ENCODE results near the gene RMC1.
"Not testable (repeated sequence)": the region's sequence is repeated elsewhere in the genome, so short reads cannot be mapped to it uniquely, and the experiment has no call there.

RMC1 gene

DNA sequence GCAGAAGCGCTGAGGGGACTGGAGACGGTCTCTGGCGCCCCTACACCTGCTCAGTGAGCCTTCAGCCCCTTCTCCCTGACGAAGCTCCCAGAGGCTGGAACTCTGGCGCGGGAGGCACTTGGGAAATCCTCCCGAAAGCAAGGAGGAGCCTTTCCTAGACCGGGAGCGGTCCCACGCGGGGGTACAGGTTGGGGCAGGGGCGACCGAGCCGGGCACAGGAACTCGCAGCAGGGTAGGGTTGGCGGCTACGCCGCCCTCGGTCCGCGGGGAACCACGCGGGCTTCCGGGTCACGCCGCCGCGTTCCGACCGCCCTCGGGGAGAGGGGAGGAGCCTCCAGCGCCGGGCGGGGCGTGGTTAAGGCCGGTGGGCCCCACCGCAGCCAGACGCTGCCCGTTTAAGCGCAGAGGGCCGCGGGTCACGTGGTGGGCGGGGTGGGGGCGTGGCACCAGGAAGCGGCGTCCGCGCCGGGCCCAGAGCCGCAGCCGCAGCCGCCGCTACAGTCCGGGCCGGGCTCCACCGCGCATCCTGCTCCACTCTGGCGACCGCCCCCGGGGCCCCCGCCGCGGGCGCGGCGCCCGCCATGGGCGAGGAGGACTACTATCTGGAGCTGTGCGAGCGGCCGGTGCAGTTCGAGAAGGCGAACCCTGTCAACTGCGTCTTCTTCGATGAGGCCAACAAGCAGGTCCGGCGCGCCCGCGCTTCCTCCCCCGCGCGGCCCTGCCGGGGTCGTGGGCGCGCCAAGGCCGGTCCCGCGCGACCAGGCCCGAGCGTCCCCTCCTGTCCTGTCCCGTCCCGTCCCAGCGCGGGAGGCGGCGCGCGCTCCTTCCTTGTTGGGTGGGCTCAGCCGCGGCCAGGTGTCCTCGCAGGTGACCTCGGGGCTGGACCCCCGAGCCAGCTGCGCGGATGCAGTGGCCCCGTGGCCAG lies at the start of gene RMC1:
TSS of gene RMC1 (plus strand) at position 474 of the 925 bp plus-strand sequence. CDS start at position 582, 108 bp downstream.
- peak; percentile 89 for DNase-seq (ENCODE audit: low spot score)

DNA sequence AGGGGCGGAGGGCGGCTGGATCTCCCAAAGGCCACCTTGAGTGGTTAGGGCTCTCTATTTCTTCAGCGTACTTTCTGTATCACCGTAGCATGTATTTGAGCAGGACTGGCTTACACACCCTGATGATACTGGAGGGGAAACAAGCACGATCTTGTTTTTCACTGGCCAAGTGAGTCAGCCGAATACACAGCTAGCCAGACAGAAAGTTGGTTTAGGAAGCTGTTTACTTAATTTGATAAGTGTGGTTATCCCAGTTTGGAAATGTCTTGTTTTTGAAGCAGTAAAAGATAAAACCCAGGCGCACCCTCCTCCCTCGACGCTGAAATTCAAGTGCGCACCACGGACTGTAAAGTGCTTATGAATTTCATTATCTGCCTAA lies 49.6 kb upstream of the RMC1 start:
- DNase-seq (ENCODE audit: low spot score) = peak; percentile 44

DNA sequence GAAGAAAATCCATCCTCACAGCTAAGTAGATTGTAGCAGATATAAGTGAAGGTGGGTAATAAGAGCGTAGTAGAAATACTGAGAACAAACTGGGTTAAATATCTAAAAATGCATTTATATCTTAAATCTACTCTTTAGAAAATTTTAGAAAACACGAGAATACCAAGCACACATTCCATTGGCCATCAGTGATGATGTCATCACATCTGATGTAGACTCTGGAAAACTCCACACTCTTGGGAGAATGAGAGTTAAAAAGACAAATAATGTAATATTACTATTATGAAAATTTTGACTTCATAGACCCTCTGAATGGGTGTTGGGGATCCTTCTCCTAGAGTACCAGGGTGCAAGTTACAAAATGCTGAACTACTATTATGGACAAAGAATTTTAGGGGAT lies 46.5 kb upstream of the RMC1 start:
- no peak for DNase-seq (ENCODE audit: low spot score)

DNA sequence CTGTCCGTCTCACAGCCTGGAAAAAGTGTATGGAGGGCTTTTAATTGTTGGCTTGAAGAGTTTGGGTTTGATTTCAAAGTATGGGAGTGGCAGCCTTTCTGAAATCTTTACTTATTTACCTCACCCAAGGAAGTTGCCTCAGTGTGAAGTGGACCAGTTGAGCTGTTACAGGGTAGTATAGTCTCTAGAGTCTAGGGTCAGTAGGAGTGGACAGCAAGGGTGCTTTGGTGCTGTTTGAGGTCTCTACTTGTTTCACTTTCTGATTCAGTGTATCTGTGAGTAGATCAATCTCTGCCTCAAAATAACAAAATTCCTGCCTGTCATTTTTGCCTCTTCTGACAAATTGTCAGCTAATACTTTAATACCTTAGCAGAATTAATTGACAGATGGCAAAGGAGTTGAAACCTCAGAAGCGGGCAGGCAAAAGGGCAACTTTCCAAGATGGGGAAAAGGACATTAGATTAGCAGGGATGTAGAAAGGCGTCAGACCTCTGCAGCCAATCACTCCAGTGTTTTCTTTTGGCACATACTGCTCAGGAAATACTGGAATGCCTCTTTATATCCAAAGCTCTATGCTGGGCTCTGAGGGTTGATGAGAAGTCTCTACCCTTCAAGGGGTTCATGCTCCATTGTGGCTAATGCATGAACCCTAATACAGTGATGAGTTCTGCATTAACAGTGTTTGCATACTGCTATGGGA lies 44.3 kb upstream of the RMC1 start:
- no peak for DNase-seq (ENCODE audit: low spot score)

DNA sequence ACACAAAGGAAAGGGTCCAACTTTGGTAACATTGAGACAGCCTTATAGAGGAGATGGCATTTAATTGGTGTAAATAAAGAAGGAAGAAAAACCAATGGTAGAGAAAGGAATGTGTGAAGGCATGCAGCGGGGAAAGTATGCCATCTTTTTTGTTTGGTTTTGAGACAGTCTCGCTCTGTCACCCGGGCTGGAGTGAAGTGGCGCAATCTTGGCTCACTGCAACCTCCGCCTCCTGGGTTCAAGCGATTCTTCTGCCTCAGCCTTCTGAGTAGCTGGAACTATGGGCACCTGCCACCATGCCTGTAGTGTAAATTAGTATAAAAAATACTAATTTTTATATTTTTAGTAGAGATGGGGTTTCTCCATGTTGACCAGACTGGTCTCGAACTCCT lies 43.8 kb upstream of the RMC1 start:
- no peak for DNase-seq (ENCODE audit: low spot score)

DNA sequence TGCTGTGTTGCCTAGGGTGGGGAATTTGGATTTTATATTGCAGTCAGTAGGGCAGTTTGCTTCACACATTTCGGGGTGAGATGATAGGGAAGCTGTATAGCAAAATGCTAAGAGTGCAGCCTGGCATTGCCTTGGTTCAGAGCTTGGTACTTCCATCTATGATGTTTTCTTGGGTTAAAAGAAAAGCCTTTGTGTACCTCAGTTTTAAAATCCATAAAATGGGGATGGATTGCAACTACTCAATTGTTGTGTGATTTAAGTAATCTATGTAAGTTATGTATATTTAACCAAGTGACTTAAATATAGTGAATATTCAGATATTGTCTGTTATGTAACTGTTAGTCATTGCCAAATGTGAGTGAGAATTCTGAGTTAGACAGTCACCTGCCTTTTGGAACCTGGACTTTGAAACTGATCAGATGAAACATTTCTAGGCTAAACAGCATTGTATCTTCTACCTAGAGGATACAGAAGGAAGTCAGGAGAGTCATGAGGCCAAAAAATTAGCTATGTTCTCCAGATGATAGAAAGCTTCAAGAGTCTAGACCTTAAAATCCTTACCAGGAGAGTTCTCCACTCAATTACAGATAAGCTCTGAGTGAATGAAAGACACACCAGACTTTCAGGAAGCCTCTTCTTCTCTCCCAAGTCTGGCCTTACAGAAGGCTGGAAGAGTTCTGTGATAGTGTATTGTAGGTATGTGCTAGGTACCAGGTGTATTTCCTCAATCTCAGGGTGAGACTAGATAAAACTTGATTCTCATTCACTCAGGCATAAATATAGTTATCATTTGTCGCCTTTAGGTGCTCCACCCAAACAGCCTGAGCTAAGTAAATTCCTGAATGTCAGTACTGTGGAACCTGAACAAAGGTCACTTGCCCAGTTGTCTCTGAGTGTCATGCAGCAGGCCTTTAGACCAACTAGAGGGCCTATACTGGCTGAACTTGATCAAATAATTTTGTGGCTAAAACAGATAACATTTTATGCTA lies 42.7 kb upstream of the RMC1 start:
- no peak for DNase-seq (ENCODE audit: low spot score)

DNA sequence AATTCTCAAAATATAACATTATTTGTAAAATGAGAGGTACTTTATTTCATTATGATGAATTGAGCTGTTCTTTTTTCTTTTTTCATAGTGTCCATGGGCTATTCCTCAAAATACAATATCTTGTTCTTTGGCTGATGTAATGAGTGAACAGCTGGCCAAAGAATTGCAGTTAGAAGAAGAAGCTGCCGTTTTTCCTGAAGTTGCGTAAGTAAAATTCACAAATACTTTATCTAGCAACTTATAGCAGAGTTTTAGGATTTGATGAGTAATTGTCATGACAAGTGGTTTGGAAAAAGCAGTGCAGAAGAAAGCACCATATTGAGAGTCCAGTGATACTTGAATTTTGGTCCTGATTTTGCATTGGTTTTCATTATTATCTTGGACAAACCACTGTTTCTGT lies 40.4 kb upstream of the RMC1 start:
- no peak for DNase-seq (ENCODE audit: low spot score)

DNA sequence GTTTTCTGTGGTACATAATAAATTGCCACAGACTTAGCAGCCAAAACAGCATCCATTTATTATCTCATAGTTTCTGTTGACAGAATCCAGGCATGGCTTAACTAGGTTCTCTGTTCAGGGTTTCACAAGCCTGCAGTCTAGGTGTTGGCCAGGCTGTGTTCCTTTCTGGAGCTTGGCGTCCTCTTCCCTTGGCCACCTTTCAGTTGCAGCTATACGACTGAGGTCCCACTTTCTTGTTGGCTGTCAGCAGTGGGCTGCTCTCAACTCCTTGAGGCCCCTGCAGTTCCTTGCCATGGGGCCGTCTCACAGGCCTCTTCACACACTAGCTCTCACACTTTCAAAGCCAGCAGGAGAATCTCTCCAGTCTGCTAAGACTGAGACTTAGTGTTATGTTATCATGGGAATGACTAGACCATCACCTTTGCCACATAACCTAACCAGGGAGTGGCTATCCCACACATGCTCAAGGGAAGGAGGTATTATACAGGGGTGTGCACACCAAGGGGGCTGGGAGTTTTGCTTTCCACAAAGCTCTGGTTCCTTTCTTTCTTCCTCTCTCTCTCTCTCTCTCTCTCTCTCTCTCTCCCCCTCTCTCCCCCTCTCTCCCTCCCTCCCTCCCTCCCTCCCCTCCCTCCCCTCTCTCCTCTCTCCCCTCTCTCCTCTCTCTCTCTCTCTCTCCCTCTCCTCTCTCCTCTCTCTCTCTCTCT lies 34.4 kb upstream of the RMC1 start:
- DNase-seq (ENCODE audit: low spot score) = no peak

DNA sequence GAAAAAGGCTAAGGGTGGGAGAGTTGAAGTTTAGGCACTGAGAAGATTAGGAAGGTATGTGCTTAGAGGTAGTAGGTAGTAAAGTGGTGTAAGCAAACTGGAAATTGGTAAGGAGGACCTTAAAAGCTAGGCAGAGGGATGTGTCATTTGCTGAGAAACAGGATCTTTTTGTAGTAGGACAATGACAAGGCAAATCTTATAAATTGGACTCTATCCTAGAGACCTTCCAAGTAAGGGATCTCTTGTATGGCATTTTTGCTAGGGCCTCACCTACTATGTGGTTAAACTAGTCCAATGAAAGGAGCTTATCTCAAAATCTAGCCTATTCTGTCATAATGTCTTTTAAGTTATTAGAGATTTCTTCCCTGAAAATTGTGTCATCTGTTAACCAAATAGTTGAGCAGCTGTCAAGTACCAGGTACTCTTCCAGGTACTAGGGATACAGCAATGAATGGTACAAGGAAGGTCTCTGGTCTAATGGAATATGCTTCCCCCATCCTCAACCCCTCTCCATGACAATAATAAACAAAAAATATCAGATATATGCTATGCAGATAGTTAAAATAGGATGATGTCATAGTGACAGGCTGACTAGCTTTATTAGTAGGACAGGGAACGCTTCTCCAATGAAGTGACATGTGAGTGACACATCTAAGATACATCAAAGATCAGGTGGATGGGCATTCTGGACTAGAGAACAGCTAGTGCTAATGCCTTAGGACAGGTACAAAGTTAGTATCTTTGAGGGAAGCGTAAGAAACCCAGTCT lies 32.5 kb upstream of the RMC1 start:
- no peak for DNase-seq (ENCODE audit: low spot score)

DNA sequence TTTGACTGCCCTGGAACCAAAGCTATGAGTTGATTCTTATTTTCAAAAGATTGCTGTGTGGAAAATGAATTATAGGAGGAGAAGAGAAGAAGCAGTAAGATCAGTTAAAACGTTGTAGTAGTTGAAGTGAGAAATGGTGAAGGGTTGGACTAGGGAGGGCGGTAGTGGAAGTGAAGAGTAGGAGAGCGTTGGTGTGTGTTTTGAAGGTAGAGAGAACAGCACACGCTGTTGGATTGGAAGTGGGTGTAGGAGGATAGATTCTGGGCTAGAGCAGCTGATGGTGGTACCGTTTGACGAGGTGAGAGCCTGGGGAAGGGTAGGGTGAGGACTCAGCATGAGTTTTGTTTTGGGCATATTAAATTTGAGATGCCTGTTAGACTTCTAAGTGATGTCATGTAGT lies 31.8 kb upstream of the RMC1 start:
- DNase-seq (ENCODE audit: low spot score) = no peak

DNA sequence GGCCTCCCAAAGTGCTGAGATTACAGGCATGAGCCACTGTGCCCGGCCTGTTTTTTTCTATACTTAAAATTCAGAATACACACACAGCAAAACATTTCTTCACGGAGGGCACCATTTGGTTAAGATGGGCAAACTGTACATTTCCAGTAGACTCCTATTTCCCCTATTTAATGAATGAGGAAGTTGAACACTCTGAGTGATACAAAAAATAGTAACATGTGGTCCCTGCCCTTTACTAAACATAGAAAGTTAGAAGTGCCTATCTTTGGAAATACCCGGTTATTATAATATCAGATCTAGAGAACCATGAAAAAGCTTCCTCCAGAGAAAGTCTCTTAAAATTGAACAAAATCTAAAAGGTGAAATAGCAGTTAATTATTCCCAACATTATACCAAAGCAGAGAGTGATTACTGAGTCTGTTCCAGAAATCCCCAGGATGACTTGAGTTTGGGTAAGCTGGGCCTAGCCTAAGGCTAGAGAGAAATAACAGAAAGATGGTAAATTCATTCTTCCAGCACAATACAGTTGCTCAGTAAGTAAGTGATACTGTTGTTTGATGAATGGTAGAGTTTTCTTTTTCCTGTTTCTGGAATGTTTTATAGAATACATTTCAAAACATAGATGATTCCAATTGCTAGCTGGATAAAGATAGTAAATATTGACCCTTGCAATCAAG lies 23.3 kb upstream of the RMC1 start:
- DNase-seq (ENCODE audit: low spot score) = no peak

DNA sequence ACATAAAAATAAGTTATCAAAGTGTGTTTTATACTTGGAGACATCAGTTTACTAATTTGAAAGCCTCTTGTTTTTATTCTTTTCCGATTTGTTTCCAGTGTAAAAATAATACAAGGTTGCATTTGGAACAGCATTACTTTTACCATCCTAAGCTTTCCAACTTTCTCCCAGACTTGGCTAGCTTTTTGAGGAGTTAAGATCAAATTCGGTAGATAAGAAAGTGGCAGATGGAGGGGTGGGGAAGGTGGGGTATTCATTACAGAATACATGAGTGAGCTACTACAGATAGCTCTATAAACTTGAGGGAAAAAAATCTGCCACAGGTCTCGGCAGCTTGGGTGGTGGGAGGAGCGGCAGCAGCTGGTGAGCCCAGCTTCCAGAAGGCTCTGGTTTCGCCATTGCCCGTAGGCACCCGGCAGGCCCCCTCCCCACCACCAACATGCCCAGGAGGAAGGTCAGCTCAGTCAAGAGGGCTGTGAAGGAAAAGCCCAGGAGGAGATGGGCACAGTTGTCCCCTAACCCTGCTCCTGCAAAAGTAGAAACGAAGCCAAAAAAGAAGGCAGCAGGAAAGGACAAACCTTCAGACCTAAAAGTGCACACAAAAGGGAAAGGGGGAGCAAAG lies 18.6 kb upstream of the RMC1 start:
- DNase-seq (ENCODE audit: low spot score) = no peak

DNA sequence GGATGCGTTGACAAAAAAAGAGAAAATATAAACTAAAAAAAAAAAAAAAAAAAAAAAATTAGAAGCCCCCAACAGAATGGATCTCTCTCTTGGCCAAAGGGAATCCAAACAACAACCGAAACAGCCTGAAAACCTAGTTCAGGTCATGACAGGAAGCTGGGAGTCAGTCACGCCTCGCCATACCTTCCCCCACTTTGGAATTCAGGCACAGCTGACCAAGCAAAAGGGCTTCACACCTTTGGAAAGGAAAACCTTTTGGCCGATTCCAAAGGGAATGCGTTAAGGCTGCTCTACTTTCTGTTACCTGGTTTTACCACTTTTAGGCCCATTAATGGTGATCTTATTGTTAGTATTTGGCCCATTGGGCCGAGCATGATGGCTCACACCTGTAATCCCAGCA lies 17.9 kb upstream of the RMC1 start:
- DNase-seq (ENCODE audit: low spot score) = no peak

DNA sequence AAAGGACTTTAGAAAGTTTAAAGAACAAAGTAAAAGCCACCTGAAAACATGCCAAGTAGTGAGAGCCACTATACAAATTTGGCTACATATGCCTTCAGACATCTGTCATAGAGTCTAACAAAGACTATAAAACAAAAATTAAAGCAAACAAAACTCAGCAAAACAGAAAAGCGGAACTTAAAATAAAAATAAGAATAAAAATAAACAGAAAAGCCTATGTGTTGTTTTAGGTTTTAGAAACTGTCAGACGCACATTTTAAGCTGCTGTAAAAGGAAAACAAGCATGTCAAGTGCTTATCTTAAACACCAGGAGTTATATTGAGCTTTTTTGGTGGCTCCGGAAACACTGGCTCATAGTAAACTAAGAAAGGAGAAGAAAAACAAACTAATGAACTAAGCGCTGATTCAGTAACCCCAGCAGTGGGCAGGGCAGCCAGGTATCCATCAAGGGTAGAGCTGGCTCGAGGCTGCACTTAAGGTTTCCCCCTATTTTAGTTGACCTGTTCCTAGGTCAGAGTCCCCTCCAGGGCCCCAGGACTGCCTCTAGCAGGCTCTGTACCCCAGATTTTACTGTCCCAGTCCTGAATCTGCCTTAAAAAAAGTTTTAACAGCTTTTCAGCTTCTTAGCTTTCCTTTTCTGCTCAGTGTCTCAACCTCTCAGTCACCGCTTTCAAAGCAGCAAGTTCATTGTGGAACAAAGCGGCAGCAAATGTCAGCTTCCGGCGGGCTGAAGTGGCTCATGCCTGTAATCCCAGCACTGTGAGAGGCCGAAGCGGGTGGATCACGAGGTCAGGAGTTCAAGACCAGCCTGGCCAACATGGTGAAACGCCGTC lies 15.4 kb upstream of the RMC1 start:
- no peak for DNase-seq (ENCODE audit: low spot score)

DNA sequence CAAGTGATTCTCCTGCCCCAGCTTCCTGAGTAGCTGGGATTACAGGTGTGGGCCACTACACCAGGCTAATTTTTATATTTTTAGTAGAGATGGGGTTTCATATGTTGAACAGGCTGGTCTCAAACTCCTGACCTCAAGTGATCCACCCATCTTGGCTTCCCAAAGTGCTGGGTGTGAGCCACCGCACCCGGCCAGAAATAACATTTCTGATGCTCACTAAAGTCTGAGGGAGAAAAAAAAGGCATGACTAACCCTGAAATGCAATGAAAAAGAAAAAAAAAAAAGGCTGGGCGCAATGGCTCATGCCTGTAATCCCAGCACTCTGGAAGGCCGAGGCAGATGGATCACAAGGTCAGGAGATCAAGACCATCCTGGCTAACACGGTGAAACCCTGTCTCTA lies 13.7 kb upstream of the RMC1 start:
- not testable (repeated sequence) for DNase-seq (ENCODE audit: low spot score)

DNA sequence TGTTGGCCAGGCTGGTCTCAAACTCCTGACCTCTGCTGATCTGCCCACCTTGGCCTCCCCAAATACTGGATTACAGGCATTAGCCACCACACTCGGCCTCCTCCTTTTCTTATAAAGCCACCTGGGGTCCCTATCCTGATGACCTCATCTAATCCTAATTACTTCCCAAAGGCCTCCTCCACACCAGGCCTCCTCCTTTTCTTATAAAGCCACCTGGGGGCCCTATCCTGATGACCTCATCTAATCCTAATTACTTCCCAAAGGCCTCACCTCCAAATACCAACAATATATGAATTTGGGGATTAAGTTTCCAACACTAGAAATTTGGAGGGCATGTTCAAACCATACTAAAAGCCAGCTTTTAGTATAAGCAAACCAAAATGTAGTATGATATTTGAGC lies 9.7 kb upstream of the RMC1 start:
- no peak for DNase-seq (ENCODE audit: low spot score)

DNA sequence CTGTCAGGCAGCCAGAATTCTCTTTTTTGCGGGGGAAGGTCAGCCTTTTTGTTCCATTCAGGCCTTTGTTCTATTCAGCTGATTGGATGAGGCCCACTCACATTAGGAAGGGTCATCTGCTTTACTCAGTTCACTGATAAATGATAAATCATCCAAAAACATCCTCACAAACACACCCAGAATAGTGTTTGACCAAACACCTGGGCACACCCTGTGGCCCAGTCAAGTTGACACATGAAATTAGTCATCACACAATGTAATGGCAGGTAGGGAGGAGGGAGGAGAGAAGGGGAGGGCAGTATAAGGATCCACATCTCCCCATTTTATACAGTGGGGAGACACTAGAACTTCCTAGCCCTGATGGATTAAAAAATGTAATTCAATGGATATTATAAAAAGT lies 8.3 kb upstream of the RMC1 start:
- DNase-seq (ENCODE audit: low spot score) = no peak

DNA sequence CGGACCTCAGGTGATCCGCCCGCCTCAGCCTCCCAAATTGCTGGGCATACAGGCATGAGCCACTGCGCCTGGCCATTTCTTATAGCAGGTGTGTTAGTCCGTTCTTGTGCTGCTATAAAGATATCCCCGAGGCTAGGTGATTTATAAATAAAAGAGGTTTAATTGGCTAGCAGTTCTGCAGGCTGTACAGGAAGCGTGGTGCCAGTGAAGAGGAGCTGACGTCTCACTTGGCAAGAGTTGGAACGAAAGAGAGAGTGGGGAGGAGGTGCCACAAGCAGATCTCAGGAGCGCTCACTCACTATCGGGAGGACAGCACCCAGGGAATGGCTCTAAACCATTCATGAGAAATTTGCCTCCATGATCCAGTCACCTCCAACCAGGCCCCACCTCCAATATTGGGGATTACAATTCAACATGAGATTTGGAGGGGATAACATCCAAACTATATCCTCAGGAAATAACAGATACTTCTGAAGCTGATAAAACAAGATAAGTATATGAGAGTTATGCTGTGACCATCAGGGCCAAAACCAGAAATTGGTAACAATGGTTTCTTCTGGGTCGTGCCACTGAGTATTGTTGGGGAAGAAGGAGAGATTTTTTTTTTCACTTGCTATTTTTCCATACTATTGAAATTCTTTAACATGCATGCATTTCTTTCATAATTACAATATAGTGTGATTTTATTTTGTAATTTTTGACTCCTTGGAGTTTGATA lies 7.4 kb upstream of the RMC1 start:
- no peak for DNase-seq (ENCODE audit: low spot score)
